GM12892 (cell line): Measurements from ENCODE around the gene C3orf70.

Experiments
- DNase-seq: peaks from one replicate; pipeline ENCODE4 v3.0.0; 2011; ENCODE audit not compliant: insufficient read length
- FAIRE-seq: peaks from 2 replicates; lab custom pipeline; 2011; peaks lifted over from hg19 to GRCh38; lab: Jason Lieb, UNC
- POLR2A ChIP-seq: IDR thresholded peaks from 2 replicates; pipeline ENCODE4 v1.6.1; 2011; ENCODE audit warnings: low read depth, low read length, control low read depth
- POLR2AphosphoS5 ChIP-seq: IDR thresholded peaks from 2 replicates; pipeline ENCODE4 v1.6.1; 2011; ENCODE audit warnings: low read depth, low read length, control low read depth
- TAF1 ChIP-seq: IDR thresholded peaks from 2 replicates; pipeline ENCODE4 v1.6.1; 2011; ENCODE audit warnings: low read depth, mild to moderate bottlenecking, control low read depth, low read length, borderline replicate concordance

The C3orf70 gene

GRCh38 chr3:185172086-185173049 is 19.5 kb upstream of the C3orf70 start:
- TF ChIP-seq TAF1 (no peak), POLR2A (no peak), POLR2AphosphoS5 (no peak)
- FAIRE-seq (no peak), DNase-seq (no peak)

GRCh38 chr3:185164428-185165217 is 11.8 kb upstream of the C3orf70 start:
- no peak for DNase-seq
- TF ChIP-seq POLR2A (no peak), TAF1 (no peak), POLR2AphosphoS5 (no peak)
- no peak for FAIRE-seq

- TF ChIP-seq POLR2A (no peak), POLR2AphosphoS5 (no peak), TAF1 (no peak)
- DNase-seq (no peak), FAIRE-seq (no peak)
These were observed 9.8 kb upstream of the C3orf70 start for GRCh38 chr3:185162634-185163033.

- FAIRE-seq = no peak
- TF ChIP-seq POLR2A = no peak
- no peak for TF ChIP-seq TAF1
- no peak for TF ChIP-seq POLR2AphosphoS5
- DNase-seq = no peak
These were observed 8.9 kb upstream of the C3orf70 start for GRCh38 chr3:185161761-185162160.

- DNase-seq = no peak
- TF ChIP-seq TAF1 (no peak), POLR2A (no peak), POLR2AphosphoS5 (no peak)
- no peak for FAIRE-seq
These were observed 4.5 kb upstream of the C3orf70 start for GRCh38 chr3:185157347-185157746.

- DNase-seq (no peak), FAIRE-seq (no peak)
- TF ChIP-seq TAF1 = no peak
- TF ChIP-seq POLR2AphosphoS5 = no peak
- no peak for TF ChIP-seq POLR2A
These were observed 2.8 kb upstream of the C3orf70 start for GRCh38 chr3:185155678-185156077.

GRCh38 chr3:185153861-185154629 is 1.2 kb upstream of the C3orf70 start:
- no peak for DNase-seq
- FAIRE-seq = no peak

GRCh38 chr3:185153171-185153771 is 411 bp upstream of the C3orf70 start:
- TF ChIP-seq POLR2AphosphoS5 = no peak
- no peak for TF ChIP-seq TAF1
- no peak for TF ChIP-seq POLR2A
- FAIRE-seq = no peak
- peak; percentile 32 for DNase-seq

More at GRCh38 chr3:185153861-185154629, 1.2 kb upstream of the C3orf70 start:
- no peak for TF ChIP-seq POLR2AphosphoS5
- no peak for TF ChIP-seq POLR2A
- no peak for TF ChIP-seq TAF1

DNA sequence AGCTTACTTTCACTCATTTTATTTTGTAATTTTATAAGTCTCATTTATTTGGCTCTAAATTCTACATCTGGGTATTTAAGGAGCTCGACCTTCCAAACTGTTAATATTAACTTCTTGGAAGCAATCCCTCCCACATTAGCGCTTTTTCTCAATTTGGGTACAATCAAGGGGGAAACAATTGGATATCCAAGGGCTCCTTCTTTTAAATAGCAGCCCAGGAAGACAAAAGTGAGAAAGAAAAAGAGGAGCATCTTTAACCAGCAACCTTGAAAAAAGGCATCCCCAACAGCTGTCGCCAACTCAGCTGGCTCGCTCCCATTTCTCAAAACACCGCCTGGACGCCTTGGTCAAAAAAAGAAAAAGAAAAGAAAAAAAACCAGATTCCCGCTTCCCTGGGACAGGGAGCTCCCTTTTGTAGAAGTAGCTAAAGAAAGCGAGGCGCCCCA is 873 bp downstream of the C3orf70 start:
- FAIRE-seq = no peak
- no peak for TF ChIP-seq POLR2A
- no peak for TF ChIP-seq POLR2AphosphoS5
- TF ChIP-seq TAF1 = no peak

GRCh38 chr3:185151101-185151963 is 1.5 kb downstream of the C3orf70 start:
- FAIRE-seq (no peak), DNase-seq (no peak)

More for the DNA sequence above, 873 bp downstream of the C3orf70 start:
- no peak for DNase-seq

More at GRCh38 chr3:185151101-185151963, 1.5 kb downstream of the C3orf70 start:
- TF ChIP-seq POLR2A (no peak), POLR2AphosphoS5 (no peak)
